A673 (cell line): ENCODE data around the gene C11orf87. TPM values are rescaled to one million over a fixed set of nuclear protein-coding genes. Genes with fewer than 3 reads are reported as not detected.
A peak's percentile ranks its signal among the peaks of the same experiment; 100 is the strongest.

Source experiments
- Bru-seq: library from RNA; stranded (reverse); fragments of 400-500 nt; gene quantifications from one replicate; lab custom pipeline; 2021; lab: Mats Ljungman, UMichigan
- BruChase-seq, 2 experiments: library from RNA; stranded (reverse); fragments of 400-500 nt; gene quantifications; one replicate each; lab custom pipeline; 2021; lab: Mats Ljungman, UMichigan
- BruUV-seq: library from RNA; stranded (reverse); fragments of 400-500 nt; replicated peaks from 2 replicates; lab custom pipeline; 2021; lab: Mats Ljungman, UMichigan
- CTCF ChIA-PET: fragments of 300-600 bp; sonication (Branson Sonifier 250); formaldehyde crosslinking; loops from one replicate; lab custom pipeline; 2022; ENCODE audit warnings: antibody characterized with exemption; lab: Charles Lee
- POLR2A ChIA-PET: fragments of 300-600 bp; sonication (Branson Sonifier 250); formaldehyde crosslinking; loops from one replicate; lab custom pipeline; 2022; ENCODE audit warnings: antibody characterized with exemption; ENCODE audit not compliant: low non-redundant PET; lab: Charles Lee
- DNase-seq: peaks from one replicate; pipeline ENCODE4 v3.0.0-alpha.2; 2015; ENCODE audit warnings: low spot score
- H3K27ac ChIP-seq: fragments of 200-600 bp; sonication (generic); 2 replicates; pipeline ENCODE4 v1.5.1; 2016; ENCODE audit warnings: mixed run types, low read depth, mild to moderate bottlenecking, mixed read lengths, antibody characterized with exemption, low read length; ENCODE audit not compliant: poor library complexity, severe bottlenecking
- H3K27me3 ChIP-seq: fragments of 200-600 bp; sonication (generic); replicated peaks from 2 replicates; pipeline ENCODE4 v1.6.1; 2017; ENCODE audit warnings: mixed run types, low read depth, mild to moderate bottlenecking, mixed read lengths, antibody characterized with exemption, low read length; ENCODE audit not compliant: insufficient read depth, poor library complexity
- H3K36me3 ChIP-seq: fragments of 200-600 bp; sonication (generic); 2 replicates; pipeline ENCODE4 v1.6.1; 2016; ENCODE audit warnings: mixed run types, mild to moderate bottlenecking, mixed read lengths, antibody characterized with exemption, low read length; ENCODE audit not compliant: insufficient read depth, poor library complexity, severe bottlenecking
- H3K4me1 ChIP-seq: fragments of 200-600 bp; sonication (generic); 2 replicates; pipeline ENCODE4 v1.6.1; 2017; ENCODE audit warnings: mixed run types, mild to moderate bottlenecking, mixed read lengths, antibody characterized with exemption, low read length; ENCODE audit not compliant: insufficient read depth, poor library complexity, severe bottlenecking
- H3K4me3 ChIP-seq: fragments of 200-600 bp; sonication (generic); 2 replicates; pipeline ENCODE4 v1.5.1; 2016; ENCODE audit warnings: low read depth, mixed run types, mild to moderate bottlenecking, mixed read lengths, low read length; ENCODE audit not compliant: poor library complexity, severe bottlenecking
- H3K9me3 ChIP-seq: fragments of 200-600 bp; sonication (generic); 2 replicates; pipeline ENCODE4 v1.6.1; 2016; ENCODE audit warnings: mixed run types, low read depth, mild to moderate bottlenecking, mixed read lengths, antibody characterized with exemption, low read length; ENCODE audit not compliant: poor library complexity, severe bottlenecking
- EZH2 ChIP-seq: fragments of 200-600 bp; sonication (generic); IDR thresholded peaks from 2 replicates; pipeline ENCODE4 v1.6.1; 2017; ENCODE audit warnings: borderline replicate concordance, low read depth, mild to moderate bottlenecking, mixed read lengths, antibody characterized with exemption, low read length; ENCODE audit not compliant: poor library complexity, severe bottlenecking
- intact Hi-C: fragments of 100-400 bp; cut with micrococcal nuclease; formaldehyde crosslinking; loops from one replicate; pipeline ENCODE4 v1.10.0; 2022; ENCODE audit not compliant: unreplicated experiment
- long read RNA-seq: library from polyadenylated mRNA; stranded (forward); transcript quantifications from one replicate; pipeline ENCODE4 v2.0.0, GENCODE V29; 2022
- total RNA-seq: library from RNA; stranded (reverse); gene quantifications from 2 replicates; pipeline ENCODE4 v1.2.3, GENCODE V29; 2021
- TF ChIP-seq, protein P1 (sequence below): fragments of 300-800, 200-600 bp; sonication (generic); conservative IDR thresholded peaks from 2 replicates; pipeline ENCODE4 v1.5.1; 2017; ENCODE audit warnings: low read depth, mild to moderate bottlenecking, antibody characterized with exemption, low read length, moderate library complexity, mixed read lengths

C11orf87 gene
- not detected in 2 replicates for total RNA-seq
- Bru-seq, nascent RNA = percentile 10 among the genes with signal in this experiment
- percentile 14 among the genes with signal in this experiment for BruChase-seq, experiment 1, labeled RNA remaining after a 2-hour chase
- BruChase-seq, experiment 2, labeled RNA remaining after a 6-hour chase = percentile 19 among the genes with signal in this experiment
- long read RNA-seq = 0 reads

DNA sequence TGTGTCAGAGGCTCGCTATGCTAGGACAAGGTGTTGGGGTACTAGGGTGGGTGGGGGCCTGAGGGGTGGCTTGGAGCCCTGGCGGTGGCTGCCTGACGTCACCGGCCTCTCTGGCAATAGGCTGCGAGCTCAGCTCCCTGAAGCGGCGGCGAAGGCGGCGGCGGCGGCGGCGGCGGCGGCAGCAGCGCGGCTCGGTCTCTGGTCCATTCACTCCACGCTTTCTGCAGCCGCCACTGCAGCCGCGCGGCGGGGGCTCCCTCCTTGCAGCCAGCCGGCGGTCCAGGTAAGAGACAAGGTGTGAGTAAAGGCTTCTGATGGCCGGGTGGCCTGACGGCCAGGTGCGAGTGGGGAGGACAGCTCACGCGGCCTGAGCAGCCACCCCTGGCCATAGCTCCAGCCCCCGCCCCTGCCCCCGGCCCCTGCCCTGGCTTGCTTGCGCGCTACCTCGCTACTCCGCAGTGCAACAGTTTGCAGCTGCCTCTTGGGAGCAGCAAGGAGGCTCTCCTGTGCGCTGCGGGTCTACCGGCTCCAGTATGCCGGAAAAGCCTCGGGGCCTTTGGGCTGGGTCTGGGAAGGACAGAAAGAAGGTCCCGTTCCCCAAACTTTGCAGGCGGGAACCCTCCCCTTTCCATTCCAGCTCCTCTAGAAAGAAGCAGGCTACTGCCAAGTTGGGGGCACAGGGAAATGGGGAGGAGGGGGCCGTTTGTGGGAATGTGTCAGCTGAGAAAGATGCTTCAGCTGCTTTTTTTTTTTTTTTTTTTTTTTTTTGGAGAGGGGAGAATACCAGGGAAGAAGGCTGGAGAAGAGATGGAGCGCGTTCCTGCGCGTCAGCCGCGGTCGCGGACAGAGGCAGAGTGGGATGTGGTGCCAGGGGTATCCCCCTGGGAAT is at the start of gene C11orf87:
Gene C11orf87, plus strand, starts transcription at position 210 of the 889 bp plus-strand sequence. CDS start 1,444 bp downstream, outside the sequence.
- BruUV-seq = no TSS peak
- intact Hi-C loops = no loop called here
- no peak for TF ChIP-seq EZH2
- TF ChIP-seq, protein P1, sequence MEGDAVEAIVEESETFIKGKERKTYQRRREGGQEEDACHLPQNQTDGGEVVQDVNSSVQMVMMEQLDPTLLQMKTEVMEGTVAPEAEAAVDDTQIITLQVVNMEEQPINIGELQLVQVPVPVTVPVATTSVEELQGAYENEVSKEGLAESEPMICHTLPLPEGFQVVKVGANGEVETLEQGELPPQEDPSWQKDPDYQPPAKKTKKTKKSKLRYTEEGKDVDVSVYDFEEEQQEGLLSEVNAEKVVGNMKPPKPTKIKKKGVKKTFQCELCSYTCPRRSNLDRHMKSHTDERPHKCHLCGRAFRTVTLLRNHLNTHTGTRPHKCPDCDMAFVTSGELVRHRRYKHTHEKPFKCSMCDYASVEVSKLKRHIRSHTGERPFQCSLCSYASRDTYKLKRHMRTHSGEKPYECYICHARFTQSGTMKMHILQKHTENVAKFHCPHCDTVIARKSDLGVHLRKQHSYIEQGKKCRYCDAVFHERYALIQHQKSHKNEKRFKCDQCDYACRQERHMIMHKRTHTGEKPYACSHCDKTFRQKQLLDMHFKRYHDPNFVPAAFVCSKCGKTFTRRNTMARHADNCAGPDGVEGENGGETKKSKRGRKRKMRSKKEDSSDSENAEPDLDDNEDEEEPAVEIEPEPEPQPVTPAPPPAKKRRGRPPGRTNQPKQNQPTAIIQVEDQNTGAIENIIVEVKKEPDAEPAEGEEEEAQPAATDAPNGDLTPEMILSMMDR = no peak
- Histone ChIP-seq H3K27ac (no peak within 1 kb of the TSS), H3K36me3 (no peaks in the 10 kb centered on the region), H3K4me1 (peaks cover 4% of the 10 kb centered on the region), H3K4me3 (peak within 1 kb of the TSS; percentile 22), H3K9me3 (no peaks in the 10 kb centered on the region), H3K27me3 (peaks cover 86% of the 10 kb centered on the region)
- POLR2A ChIA-PET = interaction anchor here (0.7 kb wide), 1 partner anchor 316 kb away, joined by 3 read pairs; no protein-coding TSS in a partner anchor
- CTCF ChIA-PET = no interaction called here
- no peak for DNase-seq

DNA sequence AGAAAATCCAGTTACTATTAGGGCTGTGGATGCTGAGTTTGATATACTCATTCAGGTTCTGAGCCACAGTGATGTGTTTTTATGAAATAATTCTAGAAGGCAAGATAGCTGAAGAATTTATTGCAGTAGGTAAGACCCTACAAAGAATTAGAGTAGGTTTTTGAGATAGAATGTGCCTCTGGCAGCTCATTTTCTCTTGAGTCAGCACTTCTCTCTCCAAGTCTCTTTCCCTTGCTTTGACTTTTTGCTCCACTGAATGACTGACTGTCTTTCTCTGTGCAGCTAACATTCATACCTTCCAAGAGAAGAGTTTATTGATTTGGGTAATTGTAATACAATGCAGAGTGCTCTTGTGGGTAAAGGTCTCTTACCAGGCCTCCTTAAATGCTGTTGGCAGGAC is 48.0 kb upstream of the C11orf87 start:
- ChIA-PET CTCF (no interaction called here), POLR2A (no interaction called here)
- TF ChIP-seq, protein P1 = no peak
- TF ChIP-seq EZH2 = no peak
- Histone ChIP-seq H3K9me3 (no peaks in the 10 kb centered on the region), H3K4me1 (no peaks in the 10 kb centered on the region), H3K27me3 (no peaks in the 10 kb centered on the region), H3K36me3 (no peaks in the 10 kb centered on the region), H3K27ac (no peak overlapping the region), H3K4me3 (no peak overlapping the region)
- intact Hi-C loops = no loop called here
- DNase-seq = no peak
- no TSS peak for BruUV-seq

DNA sequence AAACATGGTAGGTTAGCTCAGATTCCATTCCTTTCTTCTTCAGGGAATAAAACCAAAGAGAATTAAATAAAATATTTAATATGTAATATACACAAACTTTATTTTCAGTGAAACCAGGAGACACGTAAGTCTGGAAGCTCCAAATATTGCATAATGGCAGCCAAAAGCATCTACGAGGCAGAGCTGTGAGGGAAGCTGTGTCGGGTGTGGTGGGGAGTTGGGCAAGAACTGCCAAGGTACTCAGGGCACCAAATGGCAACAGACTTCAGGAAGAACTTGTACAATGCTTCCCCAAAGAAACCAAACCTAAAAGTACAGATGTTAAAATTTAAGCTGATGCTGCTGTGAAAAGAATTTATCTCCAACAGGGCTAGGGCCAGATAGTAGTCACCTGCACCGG is 47.5 kb upstream of the C11orf87 start:
- Histone ChIP-seq H3K4me1 (no peaks in the 10 kb centered on the region), H3K27ac (no peak overlapping the region), H3K9me3 (no peaks in the 10 kb centered on the region), H3K36me3 (no peaks in the 10 kb centered on the region), H3K4me3 (no peak overlapping the region), H3K27me3 (no peaks in the 10 kb centered on the region)
- BruUV-seq = no TSS peak
- TF ChIP-seq, protein P1 = no peak
- no peak for TF ChIP-seq EZH2
- intact Hi-C loops = no loop called here
- POLR2A ChIA-PET = no interaction called here
- DNase-seq = no peak
- CTCF ChIA-PET = no interaction called here
